Immature natural killer cell (primary cell): ENCODE data around the gene PCDHGA12. TPM values are rescaled to one million over a fixed set of nuclear protein-coding genes. Genes with fewer than 3 reads are reported as not detected.
A peak's percentile ranks its signal among the peaks of the same experiment; 100 is the strongest.

Source experiments
- DNase-seq, 3 donors: peaks; one replicate each; pipeline ENCODE4 v3.0.0; 2022; ENCODE audit warnings: mixed read lengths in 1 of 3
- H3K27ac Mint-ChIP-seq, 6 donors: one replicate each; pipeline ENCODE4 v1.8.0; 2020; ENCODE audit warnings: mixed read lengths in 6 of 6, mild to moderate bottlenecking in 5 of 6, inconsistent platforms in 4 of 6, moderate library complexity in 3 of 6
- H3K27me3 Mint-ChIP-seq, 3 donors: one replicate each; pipeline ENCODE4 v1.8.0; 2020 to 2021; ENCODE audit warnings: low read depth in 3 of 3, mild to moderate bottlenecking in 3 of 3, mixed read lengths in 3 of 3, moderate library complexity in 3 of 3, inconsistent platforms in 1 of 3
- H3K36me3 Mint-ChIP-seq, 3 donors: one replicate each; pipeline ENCODE4 v1.8.0; 2020; ENCODE audit warnings: mixed read lengths in 3 of 3, inconsistent platforms in 2 of 3, mild to moderate bottlenecking in 2 of 3
- H3K4me1 Mint-ChIP-seq, 2 donors: one replicate each; pipeline ENCODE4 v1.8.0; 2020; ENCODE audit warnings: inconsistent platforms in 2 of 2, mild to moderate bottlenecking in 2 of 2, mixed read lengths in 2 of 2, moderate library complexity in 1 of 2
- H3K4me3 Mint-ChIP-seq, 5 donors: one replicate each; pipeline ENCODE4 v1.8.0; 2020; ENCODE audit warnings: mild to moderate bottlenecking in 5 of 5, mixed read lengths in 5 of 5, inconsistent platforms in 3 of 5, moderate library complexity in 3 of 5
- H3K9me3 Mint-ChIP-seq, 6 donors: one replicate each; pipeline ENCODE4 v1.8.0; 2020; ENCODE audit warnings: mild to moderate bottlenecking in 6 of 6, mixed read lengths in 6 of 6, inconsistent platforms in 4 of 6, moderate library complexity in 3 of 6
- polyA plus RNA-seq, 3 donors: library from polyadenylated mRNA; unstranded; fragments of 300-500 nt; fragmentation: Illumina TruSeq; gene quantifications; one replicate each; pipeline ENCODE4 v1.2.3, GENCODE V29; 2021

PCDHGA12 gene
- polyA plus RNA-seq, 3 donors from 2014 or later, result 0.25 TPM; not detected in 2

DNA sequence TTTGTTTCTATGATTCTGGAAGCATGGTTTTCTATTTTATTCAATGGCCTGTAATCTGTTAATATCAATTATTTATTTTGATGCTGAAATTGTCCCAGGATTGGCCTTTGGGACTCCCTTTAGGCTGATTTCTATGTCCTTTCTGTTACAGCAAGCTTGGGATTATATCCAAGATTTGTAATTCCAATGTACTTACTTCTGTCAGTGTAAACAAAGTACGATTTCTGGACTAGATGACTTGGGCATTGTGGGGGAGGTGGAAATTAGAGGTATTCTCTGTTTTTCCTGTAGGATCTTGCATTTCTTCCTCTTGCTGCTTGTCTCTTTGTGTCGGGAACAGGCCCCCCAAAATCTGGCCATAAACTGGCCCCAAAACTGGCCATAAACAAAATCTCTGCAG, 3.7 kb downstream of the PCDHGA12 start:
- H3K4me1 Mint-ChIP-seq, result peaks cover 19 to 22% of the 10 kb centered on the region in 2 donors
- peaks cover 12 to 33% (median 23%) of the 10 kb centered on the region in 6 donors for H3K9me3 Mint-ChIP-seq
- peaks cover 23 to 39% (median 36%) of the 10 kb centered on the region in 3 donors for H3K27me3 Mint-ChIP-seq
- H3K4me3 Mint-ChIP-seq, result no peak overlapping the region
- DNase-seq, result no peak
- H3K27ac Mint-ChIP-seq, result no peak overlapping the region
- H3K36me3 Mint-ChIP-seq, result peaks cover 0 to 11% (median 8%) of the 10 kb centered on the region in 3 donors

DNA sequence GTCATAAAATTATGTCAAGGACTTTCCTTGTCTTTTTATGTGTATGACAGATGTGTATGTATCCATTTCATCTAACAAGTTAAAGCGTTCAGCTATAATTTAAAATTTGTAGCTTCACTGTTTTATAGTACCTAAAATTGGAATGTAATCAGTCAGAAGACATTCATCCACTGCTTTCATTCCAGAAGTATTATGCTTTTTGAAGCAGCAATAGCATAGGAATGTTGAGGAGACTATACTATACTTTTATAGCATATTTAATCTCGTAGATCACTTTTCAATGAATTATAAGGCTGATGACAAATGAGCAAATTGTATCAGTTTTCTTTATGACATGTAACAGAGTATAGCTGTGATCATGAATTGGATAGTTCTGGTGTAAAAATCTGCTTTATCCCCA, 6.9 kb downstream of the PCDHGA12 start:
- Mint-ChIP-seq H3K4me1 (peaks cover under 1 to 1% of the 10 kb centered on the region in 2 donors), H3K9me3 (peaks cover 2 to 12% (median 6%) of the 10 kb centered on the region in 6 donors), H3K27me3 (peaks cover 4 to 19% (median 18%) of the 10 kb centered on the region in 3 donors), H3K36me3 (peaks cover 0 to 3% (median 0%) of the 10 kb centered on the region in 3 donors), H3K4me3 (no peak overlapping the region), H3K27ac (no peak overlapping the region)
- DNase-seq, result no peak

GRCh38 chr5:141439411-141440141, 9.3 kb downstream of the PCDHGA12 start:
- DNase-seq, result no peak
- H3K36me3 Mint-ChIP-seq, result no peaks in the 10 kb centered on the region
- H3K9me3 Mint-ChIP-seq, result peaks cover 0 to under 1% (median 0%) of the 10 kb centered on the region in 6 donors
- H3K27me3 Mint-ChIP-seq, result peaks cover 0 to 9% (median 6%) of the 10 kb centered on the region in 3 donors
- no peaks in the 10 kb centered on the region for H3K4me1 Mint-ChIP-seq
- H3K4me3 Mint-ChIP-seq, result no peak overlapping the region
- H3K27ac Mint-ChIP-seq, result no peak overlapping the region

- Mint-ChIP-seq H3K27ac (no peak overlapping the region), H3K4me3 (no peak overlapping the region), H3K36me3 (no peaks in the 10 kb centered on the region), H3K27me3 (peaks cover 0 to 9% (median 5%) of the 10 kb centered on the region in 3 donors), H3K9me3 (peaks cover 0 to 2% (median 0%) of the 10 kb centered on the region in 6 donors), H3K4me1 (no peaks in the 10 kb centered on the region)
- no peak for DNase-seq
Observed at GRCh38 chr5:141440341-141440740, 10.0 kb downstream of the PCDHGA12 start.

DNA sequence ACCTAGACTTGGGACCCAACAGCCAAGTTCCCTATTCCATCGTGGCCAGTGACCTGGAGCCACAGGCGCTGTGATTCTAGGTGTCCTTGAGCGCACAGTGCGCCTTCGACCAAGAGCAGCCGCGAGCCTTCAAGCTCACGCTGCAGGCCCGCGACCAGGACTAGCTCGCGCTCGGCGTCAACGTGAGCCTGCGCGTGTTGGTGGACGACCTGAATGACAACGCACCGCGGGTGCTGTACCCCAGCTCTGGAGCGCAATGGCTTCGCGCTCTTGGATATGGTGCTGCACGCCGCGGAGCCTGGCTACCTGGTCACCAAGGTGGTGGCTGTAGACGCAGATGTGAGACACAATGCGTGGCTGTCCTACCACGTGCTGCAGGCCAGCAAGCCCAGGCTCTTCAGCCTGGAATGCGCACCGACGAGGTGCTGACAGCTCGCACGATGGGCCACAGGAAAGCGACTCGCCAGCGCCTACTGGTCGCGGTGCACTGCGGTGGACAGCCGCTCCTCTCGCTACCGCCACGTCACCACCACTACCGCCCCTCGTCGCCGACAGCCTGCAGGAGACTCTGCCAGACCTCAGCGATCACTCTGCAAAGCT, 11.4 kb downstream of the PCDHGA12 start:
- DNase-seq, result no peak
- no peak overlapping the region for H3K27ac Mint-ChIP-seq
- no peak overlapping the region for H3K4me3 Mint-ChIP-seq
- peaks cover 0 to 9% (median 6%) of the 10 kb centered on the region in 3 donors for H3K27me3 Mint-ChIP-seq
- no peaks in the 10 kb centered on the region for H3K4me1 Mint-ChIP-seq
- H3K36me3 Mint-ChIP-seq, result no peaks in the 10 kb centered on the region
- H3K9me3 Mint-ChIP-seq, result peaks cover 0 to 2% (median 0%) of the 10 kb centered on the region in 6 donors

DNA sequence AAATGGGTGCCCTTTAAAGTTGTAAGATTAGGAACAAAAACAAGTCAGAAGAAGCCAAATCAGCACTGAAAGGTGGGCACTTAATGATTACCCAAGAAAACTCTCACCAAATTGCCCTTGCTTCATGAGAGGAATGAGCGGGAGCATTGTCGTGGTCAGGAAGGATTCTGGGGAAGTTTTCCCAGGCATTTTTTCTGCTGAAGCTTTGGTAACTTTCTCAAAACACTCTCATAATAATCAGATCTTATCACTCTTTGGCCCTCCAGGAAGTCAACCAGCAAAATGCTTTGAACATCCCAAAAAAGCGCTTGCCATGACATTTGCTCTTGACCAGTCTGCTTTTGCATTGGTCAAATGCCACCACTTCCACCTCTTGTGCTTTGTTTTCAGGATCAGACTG, 35.0 kb downstream of the PCDHGA12 start:
- no peaks in the 10 kb centered on the region for H3K9me3 Mint-ChIP-seq
- H3K27ac Mint-ChIP-seq, result peak overlapping the region in 1 of 6 donors; percentile 24
- peaks cover 0 to 4% (median 0%) of the 10 kb centered on the region in 3 donors for H3K36me3 Mint-ChIP-seq
- DNase-seq, result no peak
- no peak overlapping the region for H3K4me3 Mint-ChIP-seq
- peaks cover 0 to 6% (median 4%) of the 10 kb centered on the region in 3 donors for H3K27me3 Mint-ChIP-seq
- no peaks in the 10 kb centered on the region for H3K4me1 Mint-ChIP-seq

GRCh38 chr5:141475625-141476131, 45.4 kb downstream of the PCDHGA12 start, which contains the start of gene PCDHGC3:
PCDHGC3 (plus strand) TSS chr5:141475966; CDS start chr5:141476117, 151 bp downstream.
- DNase-seq, result peak in 2 of 3 donors; percentile 3 to 12
- peaks cover 13 to 35% (median 25%) of the 10 kb centered on the region in 3 donors for H3K27me3 Mint-ChIP-seq
- H3K36me3 Mint-ChIP-seq, result no peaks in the 10 kb centered on the region
- H3K27ac Mint-ChIP-seq, result no peak within 1 kb of the TSS
- H3K4me3 Mint-ChIP-seq, result peak within 1 kb of the TSS; percentile 64 to 88 (median 71)
- H3K4me1 Mint-ChIP-seq, result peaks cover 19 to 20% of the 10 kb centered on the region in 2 donors
- H3K9me3 Mint-ChIP-seq, result no peaks in the 10 kb centered on the region

GRCh38 chr5:141476132-141476911, 46.0 kb downstream of the PCDHGA12 start:
- no peak for DNase-seq
- Mint-ChIP-seq H3K4me1 (peaks cover 19 to 20% of the 10 kb centered on the region in 2 donors), H3K27ac (no peak overlapping the region), H3K27me3 (peaks cover 15 to 36% (median 25%) of the 10 kb centered on the region in 3 donors), H3K36me3 (no peaks in the 10 kb centered on the region), H3K4me3 (peak overlapping the region; percentile 64 to 88 (median 71)), H3K9me3 (no peaks in the 10 kb centered on the region)

- peak overlapping the region in 3 of 5 donors; percentile 71 to 88 (median 75) for H3K4me3 Mint-ChIP-seq
- no peaks in the 10 kb centered on the region for H3K36me3 Mint-ChIP-seq
- H3K27ac Mint-ChIP-seq, result no peak overlapping the region
- peaks cover 19 to 20% of the 10 kb centered on the region in 2 donors for H3K4me1 Mint-ChIP-seq
- peaks cover 15 to 40% (median 25%) of the 10 kb centered on the region in 3 donors for H3K27me3 Mint-ChIP-seq
- H3K9me3 Mint-ChIP-seq, result no peaks in the 10 kb centered on the region
- no peak for DNase-seq
Observed at GRCh38 chr5:141477044-141477575, 46.8 kb downstream of the PCDHGA12 start.

DNA sequence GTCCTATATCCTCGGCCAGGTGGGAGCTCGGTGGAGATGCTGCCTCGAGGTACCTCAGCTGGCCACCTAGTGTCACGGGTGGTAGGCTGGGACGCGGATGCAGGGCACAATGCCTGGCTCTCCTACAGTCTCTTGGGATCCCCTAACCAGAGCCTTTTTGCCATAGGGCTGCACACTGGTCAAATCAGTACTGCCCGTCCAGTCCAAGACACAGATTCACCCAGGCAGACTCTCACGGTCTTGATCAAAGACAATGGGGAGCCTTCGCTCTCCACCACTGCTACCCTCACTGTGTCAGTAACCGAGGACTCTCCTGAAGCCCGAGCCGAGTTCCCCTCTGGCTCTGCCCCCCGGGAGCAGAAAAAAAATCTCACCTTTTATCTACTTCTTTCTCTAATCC, 47.5 kb downstream of the PCDHGA12 start:
- Mint-ChIP-seq H3K27ac (no peak overlapping the region), H3K4me3 (no peak overlapping the region), H3K36me3 (no peaks in the 10 kb centered on the region), H3K27me3 (peaks cover 15 to 45% (median 29%) of the 10 kb centered on the region in 3 donors), H3K4me1 (peaks cover 19 to 20% of the 10 kb centered on the region in 2 donors), H3K9me3 (no peaks in the 10 kb centered on the region)
- DNase-seq, result no peak

- no peak for DNase-seq
- Mint-ChIP-seq H3K4me1 (peaks cover 19 to 20% of the 10 kb centered on the region in 2 donors), H3K27ac (no peak overlapping the region), H3K27me3 (peaks cover 15 to 45% (median 33%) of the 10 kb centered on the region in 3 donors), H3K9me3 (no peaks in the 10 kb centered on the region), H3K36me3 (no peaks in the 10 kb centered on the region), H3K4me3 (no peak overlapping the region)
Observed at GRCh38 chr5:141478321-141478945, 48.1 kb downstream of the PCDHGA12 start.

DNA sequence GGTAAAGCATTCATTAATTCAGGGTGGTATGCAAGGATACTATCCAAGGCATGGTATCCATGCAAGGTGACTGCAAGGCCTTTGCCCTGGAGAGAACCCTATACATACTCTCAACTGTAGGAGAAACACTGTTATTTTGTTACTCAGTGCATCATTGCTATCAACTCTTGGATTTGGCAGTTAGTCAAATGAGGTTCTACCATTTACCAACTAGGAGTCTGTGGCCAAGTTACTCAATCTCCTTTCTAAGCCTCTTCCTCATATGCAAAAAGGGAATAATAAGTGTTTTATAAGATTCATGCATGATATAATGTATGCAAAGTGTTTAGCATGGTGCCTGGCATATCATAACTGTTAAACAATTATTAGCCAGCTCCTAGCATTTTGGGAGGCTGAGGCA, 49.5 kb downstream of the PCDHGA12 start:
- DNase-seq, result no peak
- H3K4me1 Mint-ChIP-seq, result peaks cover 20 to 26% of the 10 kb centered on the region in 2 donors
- no peak overlapping the region for H3K27ac Mint-ChIP-seq
- H3K36me3 Mint-ChIP-seq, result no peaks in the 10 kb centered on the region
- H3K27me3 Mint-ChIP-seq, result peaks cover 15 to 48% (median 37%) of the 10 kb centered on the region in 3 donors
- H3K9me3 Mint-ChIP-seq, result no peaks in the 10 kb centered on the region
- no peak overlapping the region for H3K4me3 Mint-ChIP-seq
